HepG2 (cell line): Measurements from ENCODE around the gene CRYM. TPM values are rescaled to one million over a fixed set of nuclear protein-coding genes. Genes with fewer than 3 reads are reported as not detected.

ENCODE experiments used
- CREB1 ChIP-seq, 2 experiments: fragments of 450-650 bp in 1 of 2; IDR thresholded peaks; 2 replicates each; pipeline ENCODE4 v1.6.1; 2016 to 2017; ENCODE audit warnings: control low read depth in 1 of 2, mild to moderate bottlenecking in 1 of 2, missing compliant biosample characterization in 1 of 2, missing genetic modification characterization in 1 of 2
- FOXK2 ChIP-seq: fragments of 450-650 bp; IDR thresholded peaks from 2 replicates; pipeline ENCODE4 v1.6.1; 2016
- HNRNPL ChIP-seq: fragments of 200-400 bp; formaldehyde crosslinking; IDR thresholded peaks from 2 replicates; pipeline ENCODE4 v1.6.1; 2017; ENCODE audit warnings: mild to moderate bottlenecking, low read depth, low read length
- HOXA3 ChIP-seq: sonication (generic); formaldehyde crosslinking; IDR thresholded peaks from 2 replicates; pipeline ENCODE4 v1.5.0; 2020; ENCODE audit warnings: missing genetic modification reagents
- KAT2B ChIP-seq: fragments of 150-350 bp; IDR thresholded peaks from 2 replicates; pipeline ENCODE4 v1.6.1; 2014; ENCODE audit warnings: low read depth, low read length, borderline replicate concordance
- POGZ ChIP-seq: sonication (generic); formaldehyde crosslinking; IDR thresholded peaks from 2 replicates; pipeline ENCODE4 v1.4.0; 2020; ENCODE audit warnings: mild to moderate bottlenecking, missing genetic modification reagents
- SALL2 ChIP-seq: sonication (generic); formaldehyde crosslinking; IDR thresholded peaks from 2 replicates; pipeline ENCODE4 v1.8.1; 2023; ENCODE audit warnings: mild to moderate bottlenecking, missing genetic modification reagents, inconsistent platforms
- TEAD2 ChIP-seq: sonication (generic); formaldehyde crosslinking; IDR thresholded peaks from 2 replicates; pipeline ENCODE4 v1.9.0; 2021; ENCODE audit warnings: missing genetic modification reagents
- UBTF ChIP-seq: sonication (generic); formaldehyde crosslinking; IDR thresholded peaks from 2 replicates; pipeline ENCODE4 v1.4.0; 2020; ENCODE audit warnings: mild to moderate bottlenecking, missing genetic modification reagents
- USF2 ChIP-seq, 2 experiments: sonication (generic) in 1 of 2; formaldehyde crosslinking in 1 of 2; IDR thresholded peaks; 2 replicates each; pipeline versions ENCODE4 v1.5.1 to v1.6.1; 2011 to 2020; ENCODE audit warnings: borderline replicate concordance in 1 of 2, low read depth in 1 of 2, low read length in 1 of 2, mild to moderate bottlenecking in 1 of 2, missing genetic modification reagents in 1 of 2, moderate library complexity in 1 of 2
- ZBTB21 ChIP-seq: sonication (generic); formaldehyde crosslinking; IDR thresholded peaks from 2 replicates; pipeline ENCODE4 v1.4.0; 2020; ENCODE audit warnings: missing genetic modification reagents
- ZBTB4 ChIP-seq: sonication (generic); formaldehyde crosslinking; IDR thresholded peaks from 2 replicates; pipeline ENCODE4 v1.4.0; 2020; ENCODE audit warnings: missing genetic modification reagents, mild to moderate bottlenecking, borderline replicate concordance
- ZMAT5 ChIP-seq: sonication (generic); formaldehyde crosslinking; IDR thresholded peaks from 2 replicates; pipeline ENCODE4 v1.5.0; 2020; ENCODE audit warnings: mild to moderate bottlenecking, low read depth, missing genetic modification reagents, borderline replicate concordance
- ZNF12 ChIP-seq: sonication (generic); formaldehyde crosslinking; IDR thresholded peaks from 2 replicates; pipeline ENCODE4 v1.5.0; 2020; ENCODE audit warnings: missing genetic modification reagents
- ZNF639 ChIP-seq: conservative IDR thresholded peaks from 2 replicates; pipeline ENCODE4 v1.6.1; 2018; ENCODE audit warnings: missing genetic modification reagents
- polyA plus RNA-seq, 8 experiments: library from polyadenylated mRNA; depleted of rRNA in 3 of 8; stranded (reverse) in 7 of 8; unstranded in 1 of 8; fragments of >200 nt; fragmentation: Illumina TruSeq in 4 of 8; extraction: Trizol in 4 of 8; gene quantifications; 2 replicates each; pipeline versions ENCODE4 v1.2.1 to v1.2.3, GENCODE V29; 2011 to 2016; ENCODE audit warnings: low read depth in 4 of 8, missing spikeins in 1 of 8, mixed read lengths in 1 of 8; ENCODE audit not compliant: insufficient read depth in 1 of 8
- total RNA-seq, 5 experiments: library from RNA; depleted of rRNA; stranded (reverse); fragments of >200 nt; fragmentation: Illumina TruSeq; extraction: Trizol; gene quantifications; 2 replicates each; pipeline ENCODE4 v1.2.3, GENCODE V29; 2016; ENCODE audit warnings: low read depth in 1 of 5
- TF ChIP-seq, protein P1 (sequence below): sonication (generic); formaldehyde crosslinking; IDR thresholded peaks from 2 replicates; pipeline ENCODE4 v1.8.0; 2022; ENCODE audit warnings: mild to moderate bottlenecking, missing genetic modification reagents

CRYM gene
- total and polyA plus RNA-seq, 2 of the 13 experiments (the other 11 are each of a cell fraction or from before 2014, with no cell fraction given), result 1.9 to 2.2 TPM

DNA sequence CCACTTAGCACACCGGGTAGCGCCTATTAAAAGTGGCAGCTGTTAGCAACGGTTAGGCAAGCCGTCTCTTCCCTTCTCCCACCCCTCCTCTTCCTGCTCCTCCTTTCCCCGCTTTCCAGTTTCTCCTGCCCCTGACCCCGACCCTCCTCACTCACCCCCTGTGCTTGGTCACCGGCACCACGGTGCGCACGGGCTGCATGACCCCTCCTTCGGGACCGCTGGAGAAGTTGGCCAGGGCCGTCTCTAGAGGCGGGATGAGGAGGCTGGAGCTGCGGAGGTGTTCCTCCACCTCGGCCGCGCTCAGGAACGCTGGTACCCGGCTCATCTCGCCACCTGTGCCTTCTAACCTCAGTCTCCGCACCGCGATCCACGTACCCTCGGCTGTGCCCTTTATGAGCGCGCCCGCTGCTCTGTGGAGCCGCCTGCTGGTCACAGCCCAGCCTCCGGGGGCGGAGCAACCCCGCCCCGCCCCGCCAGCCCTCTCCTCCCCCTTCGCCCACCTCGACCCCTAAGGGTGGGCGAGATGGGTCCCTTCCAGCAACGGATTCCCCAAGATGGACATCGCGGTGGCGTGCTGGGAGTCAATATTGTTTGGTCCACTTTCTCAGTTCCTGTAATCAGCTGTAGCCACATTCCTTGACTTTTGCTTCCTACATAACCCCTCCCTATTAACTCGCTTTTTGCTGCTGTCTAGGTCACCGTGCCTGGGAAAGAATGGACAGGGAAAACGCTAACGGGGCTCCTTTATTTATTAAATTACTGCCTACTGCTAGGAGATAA, at the start of gene CRYM (continued):
- TF ChIP-seq USF2 (IDR thresholded peaks at IDR 0.05; ENCODE audit: low read depth, low read length), result no peak
- TF ChIP-seq USF2 (CRISPR knock-in tag; IDR thresholded peaks at IDR 0.05; ENCODE audit: borderline replicate concordance), result no peak
- TF ChIP-seq KAT2B, result no peak
- peak; percentile 93 for TF ChIP-seq HNRNPL
- peak; percentile 81 for TF ChIP-seq SALL2 (CRISPR knock-in tag)
- no peak for TF ChIP-seq ZMAT5 (CRISPR knock-in tag)
- TF ChIP-seq ZNF12 (CRISPR knock-in tag), result peak; percentile 46
- no peak for TF ChIP-seq CREB1 (IDR thresholded peaks at IDR 0.05)
- TF ChIP-seq CREB1 (CRISPR knock-in tag; IDR thresholded peaks at IDR 0.05), result no peak
- TF ChIP-seq HOXA3 (CRISPR knock-in tag), result peak; percentile 63; the same call in 1 of the 2 replicates
- TF ChIP-seq FOXK2, result no peak
- no peak for TF ChIP-seq ZBTB21 (CRISPR knock-in tag)
- TF ChIP-seq, protein P1, sequence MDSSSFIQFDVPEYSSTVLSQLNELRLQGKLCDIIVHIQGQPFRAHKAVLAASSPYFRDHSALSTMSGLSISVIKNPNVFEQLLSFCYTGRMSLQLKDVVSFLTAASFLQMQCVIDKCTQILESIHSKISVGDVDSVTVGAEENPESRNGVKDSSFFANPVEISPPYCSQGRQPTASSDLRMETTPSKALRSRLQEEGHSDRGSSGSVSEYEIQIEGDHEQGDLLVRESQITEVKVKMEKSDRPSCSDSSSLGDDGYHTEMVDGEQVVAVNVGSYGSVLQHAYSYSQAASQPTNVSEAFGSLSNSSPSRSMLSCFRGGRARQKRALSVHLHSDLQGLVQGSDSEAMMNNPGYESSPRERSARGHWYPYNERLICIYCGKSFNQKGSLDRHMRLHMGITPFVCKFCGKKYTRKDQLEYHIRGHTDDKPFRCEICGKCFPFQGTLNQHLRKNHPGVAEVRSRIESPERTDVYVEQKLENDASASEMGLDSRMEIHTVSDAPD (CRISPR knock-in tag), result no peak
- TF ChIP-seq POGZ (CRISPR knock-in tag), result peak; percentile 65; the same call in 1 of the 2 replicates
- peak; percentile 42; the same call in 1 of the 2 replicates for TF ChIP-seq ZNF639 (CRISPR knock-in tag)
- TF ChIP-seq ZBTB4, result no peak
- peak; percentile 80 for TF ChIP-seq UBTF (CRISPR knock-in tag)
- no peak for TF ChIP-seq TEAD2 (CRISPR knock-in tag)
